CD4-positive, alpha-beta T cell (primary cell): ENCODE data around the gene PEAK3. TPM values are rescaled to one million over a fixed set of nuclear protein-coding genes. Genes with fewer than 3 reads are reported as not detected.

Experiments used
- ATAC-seq: fragments of 200-7000 bp; cut with Tn5 transposase; one replicate; pipeline ENCODE4 v1.10.0; 2022; ENCODE audit warnings: mild to moderate bottlenecking; ENCODE audit not compliant: poor library complexity
- CTCF ChIA-PET: fragments of 350-600 bp; sonication (Branson Sonifier 250); formaldehyde crosslinking; loops from one replicate; lab custom pipeline; 2021; ENCODE audit warnings: antibody characterized with exemption, inconsistent platforms; lab: Charles Lee
- POLR2A ChIA-PET: fragments of 350-600 bp; sonication (Branson Sonifier 250); formaldehyde crosslinking; loops from one replicate; lab custom pipeline; 2021; ENCODE audit warnings: antibody characterized with exemption, inconsistent platforms; lab: Charles Lee
- DNase-seq, 14 experiments: peaks; one replicate each; pipeline ENCODE4 v3.0.0-alpha.2; 2013 to 2020; ENCODE audit warnings: mixed read lengths in 2 of 14
- H3K27ac ChIP-seq, 2 donors: one replicate each; pipeline versions ENCODE4 v1.5.1 to v1.7.0; 2013; ENCODE audit warnings: low read length in 2 of 2, low read depth in 1 of 2, mild to moderate bottlenecking in 1 of 2
- H3K27me3 ChIP-seq, 2 experiments: 1 replicate in 1 of 2; 2 replicates in 1 of 2; pipeline versions ENCODE4 v1.6.1 to v1.7.0; 2013; ENCODE audit warnings: low read length in 2 of 2, control low read depth in 1 of 2, mild to moderate bottlenecking in 1 of 2, moderate library complexity in 1 of 2; ENCODE audit not compliant: insufficient read depth in 2 of 2, control insufficient read depth in 1 of 2
- H3K36me3 ChIP-seq: one replicate; pipeline ENCODE4 v1.6.1; 2013; ENCODE audit warnings: low read length, control low read depth; ENCODE audit not compliant: insufficient read depth
- H3K4me1 ChIP-seq: one replicate; pipeline ENCODE4 v1.6.1; 2013; ENCODE audit warnings: low read length, control low read depth; ENCODE audit not compliant: insufficient read depth
- H3K4me3 ChIP-seq: one replicate; pipeline ENCODE4 v1.5.1; 2013; ENCODE audit warnings: mild to moderate bottlenecking, low read length, moderate library complexity
- H3K9me3 ChIP-seq, 2 experiments: 1 replicate in 1 of 2; 2 replicates in 1 of 2; pipeline versions ENCODE4 v1.6.1 to v1.7.0; 2013; ENCODE audit warnings: low read length in 2 of 2, mild to moderate bottlenecking in 2 of 2, control low read depth in 1 of 2, moderate library complexity in 1 of 2; ENCODE audit not compliant: control insufficient read depth in 1 of 2, insufficient read depth in 1 of 2
- H3K27ac Mint-ChIP-seq: one replicate; pipeline ENCODE4 v1.8.0; 2020; ENCODE audit warnings: mixed read lengths
- H3K27me3 Mint-ChIP-seq: one replicate; pipeline ENCODE4 v1.8.0; 2021; ENCODE audit warnings: mixed read lengths
- H3K36me3 Mint-ChIP-seq: one replicate; pipeline ENCODE4 v1.8.0; 2021; ENCODE audit warnings: low read depth, mixed read lengths
- H3K4me1 Mint-ChIP-seq: one replicate; pipeline ENCODE4 v1.8.0; 2021; ENCODE audit warnings: low read depth, mixed read lengths
- H3K4me3 Mint-ChIP-seq: one replicate; pipeline ENCODE4 v1.8.0; 2020; ENCODE audit warnings: mild to moderate bottlenecking, mixed read lengths
- H3K9me3 Mint-ChIP-seq: one replicate; pipeline ENCODE4 v1.8.0; 2020; ENCODE audit warnings: mixed read lengths
- intact Hi-C, 2 experiments: fragments of 100-400 bp; cut with DNase I in 1 of 2; cut with micrococcal nuclease in 1 of 2; formaldehyde crosslinking; loops; one replicate each; pipeline versions ENCODE4 v1.15.1 to v1.9.0; 2023 to 2025; cut with DNase I, micrococcal nuclease
- total RNA-seq, 174 experiments: library from RNA in 2 of 174; stranded (reverse) in 2 of 174; gene quantifications; one replicate each; pipeline ENCODE4 v1.2.3 and lab custom pipeline; 2021 to 2026
- TF ChIP-seq, protein P1 (sequence below): fragments of 200-600 bp; IDR thresholded peaks from one replicate; pipeline ENCODE4 v1.8.0; 2022; ENCODE audit warnings: antibody characterized with exemption, mild to moderate bottlenecking

PEAK3 gene
- total RNA-seq, 2 experiments from 2014 or later = not detected

DNA sequence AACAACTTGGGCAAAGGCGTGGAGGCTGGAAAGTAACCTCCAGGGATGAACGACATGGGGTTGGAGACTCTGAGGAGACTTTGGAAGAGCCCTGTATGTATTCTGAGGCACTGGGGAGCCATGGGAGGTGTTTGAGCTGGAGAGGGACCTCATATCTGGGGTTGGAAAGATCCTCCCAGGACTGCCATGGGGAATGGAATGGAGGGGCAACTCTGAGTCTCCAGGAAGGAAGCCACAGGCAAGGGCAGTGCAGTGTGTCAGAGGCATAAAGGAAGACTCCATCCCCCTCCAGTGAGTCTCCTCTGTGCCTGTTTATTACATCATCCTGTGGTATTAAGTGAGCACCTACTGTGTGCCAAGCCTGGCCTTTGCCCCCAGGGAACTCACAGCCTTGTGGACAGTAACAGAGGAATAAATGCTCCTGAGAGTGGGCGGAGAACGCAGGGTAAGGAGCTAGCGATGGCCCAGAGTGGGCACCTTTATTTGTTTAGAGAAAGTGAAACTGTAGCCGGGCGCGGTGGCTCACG lies 7.7 kb downstream of the PEAK3 start:
- peaks cover 47% of the 10 kb centered on the region for H3K4me1 ChIP-seq

DNA sequence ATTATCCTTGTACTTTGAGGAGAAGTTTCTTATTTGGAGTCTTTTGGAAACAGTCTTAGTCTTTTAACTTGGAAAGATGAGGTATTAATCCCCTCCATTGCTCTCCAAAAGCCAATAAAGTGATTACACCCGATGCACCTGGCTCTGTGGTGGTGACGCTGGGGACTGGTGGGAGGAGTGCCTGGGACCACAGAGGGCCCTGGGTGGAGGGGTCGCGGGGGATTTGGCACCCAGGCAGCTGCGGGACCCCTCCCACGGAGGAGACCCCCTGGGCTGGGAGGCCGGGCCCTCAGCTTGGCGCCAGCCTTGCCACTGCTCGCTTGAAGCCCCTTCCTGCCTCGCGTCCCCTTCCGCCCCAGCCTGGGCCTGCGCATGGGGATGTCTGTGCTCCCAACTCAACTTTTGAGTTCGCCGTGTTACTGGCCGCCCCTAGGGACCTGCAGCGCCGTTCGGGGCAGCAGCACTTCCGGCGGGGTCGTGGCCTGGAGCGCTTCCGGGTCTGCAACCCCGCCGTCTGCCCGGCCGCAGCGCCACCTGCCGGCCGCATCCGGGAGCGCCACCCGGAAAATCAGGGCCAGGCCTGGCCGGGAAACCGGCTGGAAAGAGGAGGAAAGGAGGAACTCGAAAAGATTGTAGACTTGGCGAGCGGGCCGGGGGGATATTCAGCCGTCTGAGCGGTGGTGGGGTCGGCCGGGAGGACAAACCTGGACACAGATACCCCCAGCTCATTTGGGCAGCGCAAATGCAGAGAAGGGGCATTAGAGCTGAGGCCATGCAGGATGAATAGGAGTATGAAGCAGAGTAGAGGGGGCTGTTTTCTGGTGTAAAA lies 8.4 kb downstream of the PEAK3 start:
- POLR2A ChIA-PET = interaction anchor here (0.6 to 11.5 kb wide), 8 partner anchors 16 to 391 kb away, joined by 3 to 195 read pairs (median 4); partner anchors contain the start of genes JSRP1, LSM7, PLEKHJ1 and SF3A2
- Histone ChIP-seq H3K27me3 (peaks cover 0 to 6% of the 10 kb centered on the region in 2 experiments), H3K4me3 (peak overlapping the region; percentile 45), H3K4me1 (peaks cover 50% of the 10 kb centered on the region), H3K27ac (peak overlapping the region; percentile 72 to 85), H3K9me3 (peaks cover 0 to 6% of the 10 kb centered on the region in 2 experiments), H3K36me3 (peaks cover 32% of the 10 kb centered on the region)
- intact Hi-C loops = loop anchor here (1.0 to 10.0 kb wide), 7 partner anchors 20 to 341 kb away; partner anchors contain the start of genes PLEKHJ1 (in 2 of the 2), SF3A2 (in 2 of the 2), LSM7 (in 1 of the 2) and SPPL2B (in 1 of the 2)
- H3K36me3 Mint-ChIP-seq = peaks cover 59% of the 10 kb centered on the region
- no peaks in the 10 kb centered on the region for H3K27me3 Mint-ChIP-seq
- H3K27ac Mint-ChIP-seq = peak overlapping the region; percentile 97
- CTCF ChIA-PET = interaction anchor here (1.2 to 3.3 kb wide), 8 partner anchors 12 to 118 kb away, joined by 3 to 16 read pairs (median 5); partner anchors contain the start of gene PLEKHJ1
- TF ChIP-seq, protein P1, sequence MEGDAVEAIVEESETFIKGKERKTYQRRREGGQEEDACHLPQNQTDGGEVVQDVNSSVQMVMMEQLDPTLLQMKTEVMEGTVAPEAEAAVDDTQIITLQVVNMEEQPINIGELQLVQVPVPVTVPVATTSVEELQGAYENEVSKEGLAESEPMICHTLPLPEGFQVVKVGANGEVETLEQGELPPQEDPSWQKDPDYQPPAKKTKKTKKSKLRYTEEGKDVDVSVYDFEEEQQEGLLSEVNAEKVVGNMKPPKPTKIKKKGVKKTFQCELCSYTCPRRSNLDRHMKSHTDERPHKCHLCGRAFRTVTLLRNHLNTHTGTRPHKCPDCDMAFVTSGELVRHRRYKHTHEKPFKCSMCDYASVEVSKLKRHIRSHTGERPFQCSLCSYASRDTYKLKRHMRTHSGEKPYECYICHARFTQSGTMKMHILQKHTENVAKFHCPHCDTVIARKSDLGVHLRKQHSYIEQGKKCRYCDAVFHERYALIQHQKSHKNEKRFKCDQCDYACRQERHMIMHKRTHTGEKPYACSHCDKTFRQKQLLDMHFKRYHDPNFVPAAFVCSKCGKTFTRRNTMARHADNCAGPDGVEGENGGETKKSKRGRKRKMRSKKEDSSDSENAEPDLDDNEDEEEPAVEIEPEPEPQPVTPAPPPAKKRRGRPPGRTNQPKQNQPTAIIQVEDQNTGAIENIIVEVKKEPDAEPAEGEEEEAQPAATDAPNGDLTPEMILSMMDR = peak; percentile 99
- no peaks in the 10 kb centered on the region for H3K9me3 Mint-ChIP-seq
- peaks cover 31% of the 10 kb centered on the region for H3K4me1 Mint-ChIP-seq
- peak; percentile 11 for ATAC-seq
- peak overlapping the region; percentile 83 for H3K4me3 Mint-ChIP-seq
- DNase-seq = peak; percentile 54 to 89 (median 70)

More for the DNA sequence above, 7.7 kb downstream of the PEAK3 start:
- ATAC-seq (no peak), DNase-seq (peak in 1 of 14 experiments; percentile 47)
- POLR2A ChIA-PET = interaction anchor here (1.1 to 11.5 kb wide), 7 partner anchors 15 to 119 kb away, joined by 4 to 195 read pairs (median 4); partner anchors contain the start of genes JSRP1, LSM7, PLEKHJ1 and SF3A2
- H3K27me3 ChIP-seq = peaks cover 0 to 6% of the 10 kb centered on the region in 2 experiments
- intact Hi-C loops = loop anchor here in 1 of 2 experiments (5.0 to 10.0 kb wide), 2 partner anchors 53 to 341 kb away; partner anchors contain the start of genes LSM7 and SPPL2B
- TF ChIP-seq, protein P1 = no peak
- peak overlapping the region; percentile 64 to 85 for H3K27ac ChIP-seq
- peak overlapping the region; percentile 6 for H3K4me3 ChIP-seq
- peaks cover 0 to 6% of the 10 kb centered on the region in 2 experiments for H3K9me3 ChIP-seq
- peak overlapping the region; percentile 76 for H3K4me3 Mint-ChIP-seq
- H3K4me1 Mint-ChIP-seq = peaks cover 31% of the 10 kb centered on the region
- no peaks in the 10 kb centered on the region for H3K9me3 Mint-ChIP-seq
- peaks cover 32% of the 10 kb centered on the region for H3K36me3 ChIP-seq
- peaks cover 56% of the 10 kb centered on the region for H3K36me3 Mint-ChIP-seq
- CTCF ChIA-PET = interaction anchor here (0.6 to 3.3 kb wide), 8 partner anchors 15 to 1413 kb away, joined by 3 to 16 read pairs (median 5); partner anchors contain the start of gene PLEKHJ1
- H3K27me3 Mint-ChIP-seq = no peaks in the 10 kb centered on the region
- H3K27ac Mint-ChIP-seq = peak overlapping the region; percentile 97
